Neural cell (in vitro differentiated cells): ENCODE data around the gene FBXO40. TPM values are rescaled to one million over a fixed set of nuclear protein-coding genes. Genes with fewer than 3 reads are reported as not detected.

ENCODE experiments used
- H2AFZ ChIP-seq: fragments of 200-600, 300-800 bp; sonication (generic), shearing (Covaris generic); 2 replicates; pipeline ENCODE4 v1.6.0; 2014; ENCODE audit warnings: low read depth, mild to moderate bottlenecking, antibody characterized with exemption, low read length, moderate library complexity
- H3F3A ChIP-seq: fragments of 200-600 bp; shearing (Covaris generic); 2 replicates; pipeline ENCODE4 v1.6.1; 2016; ENCODE audit warnings: mild to moderate bottlenecking, moderate library complexity, mixed read lengths, antibody characterized with exemption, low read length; ENCODE audit not compliant: insufficient read depth, poor library complexity, severe bottlenecking
- H3K27ac ChIP-seq: fragments of 200-600, 300-800 bp; sonication (generic), shearing (Covaris generic); 2 replicates; pipeline ENCODE4 v1.5.1; 2014; ENCODE audit warnings: mild to moderate bottlenecking, low read length, moderate library complexity
- H3K27me3 ChIP-seq: fragments of 300-800, 200-600 bp; sonication (generic), shearing (Covaris generic); 2 replicates; pipeline ENCODE4 v1.6.0; 2014; ENCODE audit warnings: mild to moderate bottlenecking, low read depth, low read length, moderate library complexity; ENCODE audit not compliant: insufficient read depth
- H3K36me3 ChIP-seq: fragments of 300-800, 200-600 bp; sonication (generic), shearing (Covaris generic); 2 replicates; pipeline ENCODE4 v1.5.1; 2014; ENCODE audit warnings: mild to moderate bottlenecking, antibody characterized with exemption, low read length, moderate library complexity; ENCODE audit not compliant: insufficient read depth
- H3K4me2 ChIP-seq: fragments of 300-800, 200-600 bp; sonication (generic), shearing (Covaris generic); 2 replicates; pipeline ENCODE4 v1.6.0; 2014; ENCODE audit warnings: mild to moderate bottlenecking, low read length
- H3K4me3 ChIP-seq: fragments of 300-800, 200-600 bp; sonication (generic), shearing (Covaris generic); 2 replicates; pipeline ENCODE4 v1.5.1; 2014; ENCODE audit warnings: mild to moderate bottlenecking, low read length, moderate library complexity
- H3K79me2 ChIP-seq: fragments of 200-600 bp; shearing (Covaris generic); replicated peaks from 2 replicates; pipeline ENCODE4 v1.6.0; 2014; ENCODE audit warnings: mild to moderate bottlenecking, low read length, moderate library complexity; ENCODE audit not compliant: insufficient read depth
- H3K9ac ChIP-seq: fragments of 300-800, 200-600 bp; sonication (generic), shearing (Covaris generic); 2 replicates; pipeline ENCODE4 v1.6.1; 2016; ENCODE audit warnings: mild to moderate bottlenecking, low read length, mixed read lengths
- H3K9me2 ChIP-seq: fragments of 200-600 bp; shearing (Covaris generic); 2 replicates; pipeline ENCODE4 v1.6.1; 2016; ENCODE audit warnings: mild to moderate bottlenecking, low read length, mixed read lengths; ENCODE audit not compliant: insufficient read depth
- H3K9me3 ChIP-seq: fragments of 200-600, 300-800 bp; sonication (generic), shearing (Covaris generic); 2 replicates; pipeline ENCODE4 v1.6.1; 2016; ENCODE audit warnings: mild to moderate bottlenecking, mixed run types, low read length, moderate library complexity, mixed read lengths
- H4K20me1 ChIP-seq: fragments of 200-600 bp; shearing (Covaris generic); 2 replicates; pipeline ENCODE4 v1.6.1; 2016; ENCODE audit warnings: mild to moderate bottlenecking, mixed run types; ENCODE audit not compliant: insufficient read depth
- EZH2 ChIP-seq: fragments of 200-600, 300-800 bp; shearing (Covaris generic), sonication (generic); IDR thresholded peaks from 2 replicates; pipeline ENCODE4 v1.6.1; 2014; ENCODE audit warnings: antibody characterized with exemption, low read length, borderline replicate concordance, mild to moderate bottlenecking; ENCODE audit not compliant: insufficient read depth, poor library complexity, severe bottlenecking
- MXI1 ChIP-seq: fragments of 450-650 bp; conservative IDR thresholded peaks from 2 replicates; pipeline ENCODE4 v1.6.1; 2014; ENCODE audit warnings: antibody characterized with exemption, mild to moderate bottlenecking; ENCODE audit not compliant: poor library complexity, severe bottlenecking
- POLR2AphosphoS5 ChIP-seq: IDR thresholded peaks from 2 replicates; pipeline ENCODE4 v1.6.1; 2012
- RAD21 ChIP-seq: fragments of 450-650 bp; conservative IDR thresholded peaks from 2 replicates; pipeline ENCODE4 v1.6.1; 2014; ENCODE audit warnings: antibody characterized with exemption, mild to moderate bottlenecking, moderate library complexity
- SMC3 ChIP-seq: fragments of 450-650 bp; conservative IDR thresholded peaks from 2 replicates; pipeline ENCODE4 v1.6.1; 2014; ENCODE audit warnings: antibody characterized with exemption, mild to moderate bottlenecking, moderate library complexity; ENCODE audit not compliant: poor library complexity
- TAF1 ChIP-seq: IDR thresholded peaks from 2 replicates; pipeline ENCODE4 v1.6.1; 2012; ENCODE audit warnings: low read depth
- polyA plus RNA-seq: library from polyadenylated mRNA; depleted of rRNA; stranded (reverse); fragments of >200 nt; gene quantifications from 2 replicates; pipeline ENCODE4 v1.2.3, GENCODE V29; 2014
- TF ChIP-seq, protein P1 (sequence below): IDR thresholded peaks from 2 replicates; pipeline ENCODE4 v1.6.1; 2012; ENCODE audit warnings: borderline replicate concordance
- TF ChIP-seq, protein P2 (sequence below): fragments of 450-650 bp; IDR thresholded peaks from 2 replicates; pipeline ENCODE4 v1.5.1; 2014; ENCODE audit warnings: antibody characterized with exemption, mild to moderate bottlenecking, moderate library complexity; ENCODE audit not compliant: poor library complexity, severe bottlenecking

The FBXO40 gene
- polyA plus RNA-seq, 1 donor from 2014 or later, result not detected

DNA sequence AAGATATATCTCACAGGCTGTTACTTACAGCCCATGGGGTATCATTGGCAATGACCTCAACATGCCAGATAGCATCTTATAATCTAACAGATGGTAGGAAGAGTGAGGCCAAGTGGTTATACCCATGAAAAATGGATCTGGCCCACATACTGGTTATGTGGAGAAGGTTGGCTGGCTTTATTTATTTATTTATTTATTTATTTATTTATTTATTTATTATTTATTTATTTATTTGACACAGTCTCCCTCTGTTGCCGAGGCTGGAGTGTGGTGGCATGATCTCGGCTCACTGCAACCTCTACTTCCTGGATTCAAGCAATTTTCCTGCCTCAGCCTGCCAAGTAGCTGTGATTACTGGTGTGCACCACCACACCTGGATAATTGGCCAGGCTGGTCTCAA, 11.6 kb downstream of the FBXO40 start:
- Histone ChIP-seq H3K9me3 (no peaks in the 10 kb centered on the region), H3K27ac (no peak overlapping the region), H3F3A (no peaks in the 10 kb centered on the region), H3K36me3 (no peaks in the 10 kb centered on the region), H4K20me1 (no peaks in the 10 kb centered on the region), H3K4me2 (no peak overlapping the region), H2AFZ (no peak overlapping the region), H3K4me3 (no peak overlapping the region), H3K27me3 (no peaks in the 10 kb centered on the region), H3K79me2 (no peaks in the 10 kb centered on the region), H3K9me2 (no peaks in the 10 kb centered on the region), H3K9ac (no peak overlapping the region)
- no peak for TF ChIP-seq POLR2AphosphoS5
- TF ChIP-seq, protein P1, sequence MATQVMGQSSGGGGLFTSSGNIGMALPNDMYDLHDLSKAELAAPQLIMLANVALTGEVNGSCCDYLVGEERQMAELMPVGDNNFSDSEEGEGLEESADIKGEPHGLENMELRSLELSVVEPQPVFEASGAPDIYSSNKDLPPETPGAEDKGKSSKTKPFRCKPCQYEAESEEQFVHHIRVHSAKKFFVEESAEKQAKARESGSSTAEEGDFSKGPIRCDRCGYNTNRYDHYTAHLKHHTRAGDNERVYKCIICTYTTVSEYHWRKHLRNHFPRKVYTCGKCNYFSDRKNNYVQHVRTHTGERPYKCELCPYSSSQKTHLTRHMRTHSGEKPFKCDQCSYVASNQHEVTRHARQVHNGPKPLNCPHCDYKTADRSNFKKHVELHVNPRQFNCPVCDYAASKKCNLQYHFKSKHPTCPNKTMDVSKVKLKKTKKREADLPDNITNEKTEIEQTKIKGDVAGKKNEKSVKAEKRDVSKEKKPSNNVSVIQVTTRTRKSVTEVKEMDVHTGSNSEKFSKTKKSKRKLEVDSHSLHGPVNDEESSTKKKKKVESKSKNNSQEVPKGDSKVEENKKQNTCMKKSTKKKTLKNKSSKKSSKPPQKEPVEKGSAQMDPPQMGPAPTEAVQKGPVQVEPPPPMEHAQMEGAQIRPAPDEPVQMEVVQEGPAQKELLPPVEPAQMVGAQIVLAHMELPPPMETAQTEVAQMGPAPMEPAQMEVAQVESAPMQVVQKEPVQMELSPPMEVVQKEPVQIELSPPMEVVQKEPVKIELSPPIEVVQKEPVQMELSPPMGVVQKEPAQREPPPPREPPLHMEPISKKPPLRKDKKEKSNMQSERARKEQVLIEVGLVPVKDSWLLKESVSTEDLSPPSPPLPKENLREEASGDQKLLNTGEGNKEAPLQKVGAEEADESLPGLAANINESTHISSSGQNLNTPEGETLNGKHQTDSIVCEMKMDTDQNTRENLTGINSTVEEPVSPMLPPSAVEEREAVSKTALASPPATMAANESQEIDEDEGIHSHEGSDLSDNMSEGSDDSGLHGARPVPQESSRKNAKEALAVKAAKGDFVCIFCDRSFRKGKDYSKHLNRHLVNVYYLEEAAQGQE, result no peak
- TF ChIP-seq, protein P2, sequence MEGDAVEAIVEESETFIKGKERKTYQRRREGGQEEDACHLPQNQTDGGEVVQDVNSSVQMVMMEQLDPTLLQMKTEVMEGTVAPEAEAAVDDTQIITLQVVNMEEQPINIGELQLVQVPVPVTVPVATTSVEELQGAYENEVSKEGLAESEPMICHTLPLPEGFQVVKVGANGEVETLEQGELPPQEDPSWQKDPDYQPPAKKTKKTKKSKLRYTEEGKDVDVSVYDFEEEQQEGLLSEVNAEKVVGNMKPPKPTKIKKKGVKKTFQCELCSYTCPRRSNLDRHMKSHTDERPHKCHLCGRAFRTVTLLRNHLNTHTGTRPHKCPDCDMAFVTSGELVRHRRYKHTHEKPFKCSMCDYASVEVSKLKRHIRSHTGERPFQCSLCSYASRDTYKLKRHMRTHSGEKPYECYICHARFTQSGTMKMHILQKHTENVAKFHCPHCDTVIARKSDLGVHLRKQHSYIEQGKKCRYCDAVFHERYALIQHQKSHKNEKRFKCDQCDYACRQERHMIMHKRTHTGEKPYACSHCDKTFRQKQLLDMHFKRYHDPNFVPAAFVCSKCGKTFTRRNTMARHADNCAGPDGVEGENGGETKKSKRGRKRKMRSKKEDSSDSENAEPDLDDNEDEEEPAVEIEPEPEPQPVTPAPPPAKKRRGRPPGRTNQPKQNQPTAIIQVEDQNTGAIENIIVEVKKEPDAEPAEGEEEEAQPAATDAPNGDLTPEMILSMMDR, result no peak
- TF ChIP-seq RAD21, result no peak
- TF ChIP-seq TAF1, result no peak
- no peak for TF ChIP-seq MXI1
- no peak for TF ChIP-seq SMC3

DNA sequence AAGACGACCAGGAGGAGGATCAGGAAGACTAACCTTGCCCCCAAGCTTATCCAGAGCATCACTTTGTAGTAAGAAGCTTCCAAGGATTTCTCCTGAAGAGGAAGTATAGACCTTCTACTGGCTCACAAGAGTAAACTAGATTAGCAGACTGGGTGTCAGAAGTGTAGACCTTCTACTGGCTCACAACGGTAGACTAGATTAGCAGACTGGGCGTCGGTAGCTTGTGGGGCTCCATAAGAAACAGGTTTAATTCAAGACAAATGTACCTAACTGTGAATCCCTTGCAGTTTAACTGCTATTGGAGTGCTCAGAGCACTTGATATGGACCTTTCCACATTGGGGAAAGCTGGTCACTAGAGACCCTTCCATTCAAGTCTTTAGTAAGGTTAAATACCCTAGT, 12.9 kb downstream of the FBXO40 start:
- Histone ChIP-seq H3F3A (no peaks in the 10 kb centered on the region), H3K9me2 (no peaks in the 10 kb centered on the region), H3K9me3 (no peaks in the 10 kb centered on the region), H3K36me3 (no peaks in the 10 kb centered on the region), H3K9ac (no peak overlapping the region), H2AFZ (no peak overlapping the region), H3K27me3 (no peaks in the 10 kb centered on the region), H3K4me3 (no peak overlapping the region), H3K27ac (no peak overlapping the region), H3K4me2 (no peak overlapping the region), H4K20me1 (no peaks in the 10 kb centered on the region), H3K79me2 (no peaks in the 10 kb centered on the region)
- TF ChIP-seq EZH2, result no peak
- TF ChIP-seq MXI1, result no peak
- TF ChIP-seq TAF1, result no peak
- no peak for TF ChIP-seq POLR2AphosphoS5
- TF ChIP-seq, protein P1, result no peak
